Measurements from ENCODE around the gene C22orf39.

Gene C22orf39

GRCh38 chr22:19430890-19431541 lies 16.5 kb downstream of the C22orf39 start:
- peak in 1 of 2 donors; percentile 14 for DNase-seq (ENCODE audit: low read depth in 2 of 2)

- no peak for DNase-seq (ENCODE audit: low read depth in 2 of 2)
Observed at GRCh38 chr22:19429950-19430889, 17.3 kb downstream of the C22orf39 start.

GRCh38 chr22:19424186-19424500 lies 23.4 kb downstream of the C22orf39 start:
- no peak for DNase-seq (ENCODE audit: low read depth in 2 of 2)

- DNase-seq (ENCODE audit: low read depth in 2 of 2), result no peak
Observed at GRCh38 chr22:19422440-19423301, 24.8 kb downstream of the C22orf39 start.

GRCh38 chr22:19420321-19420720 lies 27.2 kb downstream of the C22orf39 start:
- DNase-seq (ENCODE audit: low read depth in 2 of 2), result no peak

- peak in 1 of 2 donors; percentile 40 for DNase-seq (ENCODE audit: low read depth in 2 of 2)
Observed at GRCh38 chr22:19419464-19420178, 27.9 kb downstream of the C22orf39 start.

GRCh38 chr22:19419086-19419463 lies 28.4 kb downstream of the C22orf39 start:
- no peak for DNase-seq (ENCODE audit: low read depth in 2 of 2)

- DNase-seq (ENCODE audit: low read depth in 2 of 2), result no peak
Observed at GRCh38 chr22:19412923-19413322, 34.6 kb downstream of the C22orf39 start.

GRCh38 chr22:19412478-19412877 lies 35.0 kb downstream of the C22orf39 start:
- DNase-seq (ENCODE audit: low read depth in 2 of 2), result no peak

- DNase-seq (ENCODE audit: low read depth in 2 of 2), result no peak
Observed at GRCh38 chr22:19411690-19412045, 35.8 kb downstream of the C22orf39 start.

GRCh38 chr22:19410941-19411689 lies 36.4 kb downstream of the C22orf39 start:
- no peak for DNase-seq (ENCODE audit: low read depth in 2 of 2)

- no peak for DNase-seq (ENCODE audit: low read depth in 2 of 2)
Observed at GRCh38 chr22:19407649-19408606, 39.6 kb downstream of the C22orf39 start.

- DNase-seq (ENCODE audit: low read depth in 2 of 2), result no peak
Observed at GRCh38 chr22:19406846-19407245, 40.7 kb downstream of the C22orf39 start.

- no peak for DNase-seq (ENCODE audit: low read depth in 2 of 2)
Observed at GRCh38 chr22:19406281-19406811, 41.2 kb downstream of the C22orf39 start.

GRCh38 chr22:19405652-19406051 lies 41.9 kb downstream of the C22orf39 start:
- no peak for DNase-seq (ENCODE audit: low read depth in 2 of 2)

GRCh38 chr22:19405133-19405532 lies 42.4 kb downstream of the C22orf39 start:
- no peak for DNase-seq (ENCODE audit: low read depth in 2 of 2)

- no peak for DNase-seq (ENCODE audit: low read depth in 2 of 2)
Observed at GRCh38 chr22:19404676-19405075, 42.8 kb downstream of the C22orf39 start.

- no peak for DNase-seq (ENCODE audit: low read depth in 2 of 2)
Observed at GRCh38 chr22:19402642-19403191, 44.8 kb downstream of the C22orf39 start.

- no peak for DNase-seq (ENCODE audit: low read depth in 2 of 2)
Observed at GRCh38 chr22:19401483-19401882, 46.0 kb downstream of the C22orf39 start.
